HG03095 (cell line): ENCODE data around the gene RIPOR1.

Experiments used
- ATAC-seq: cut with Tn5 transposase; IDR thresholded peaks from one replicate; pipeline ENCODE4 v1.9.1; 2021; ENCODE audit warnings: moderate library complexity; ENCODE audit not compliant: unreplicated experiment

The RIPOR1 gene

GRCh38 chr16:67594956-67595355, 66.3 kb downstream of the RIPOR1 start:
- no peak for ATAC-seq
